ENCODE data around the gene WNT6.

Gene WNT6

DNA sequence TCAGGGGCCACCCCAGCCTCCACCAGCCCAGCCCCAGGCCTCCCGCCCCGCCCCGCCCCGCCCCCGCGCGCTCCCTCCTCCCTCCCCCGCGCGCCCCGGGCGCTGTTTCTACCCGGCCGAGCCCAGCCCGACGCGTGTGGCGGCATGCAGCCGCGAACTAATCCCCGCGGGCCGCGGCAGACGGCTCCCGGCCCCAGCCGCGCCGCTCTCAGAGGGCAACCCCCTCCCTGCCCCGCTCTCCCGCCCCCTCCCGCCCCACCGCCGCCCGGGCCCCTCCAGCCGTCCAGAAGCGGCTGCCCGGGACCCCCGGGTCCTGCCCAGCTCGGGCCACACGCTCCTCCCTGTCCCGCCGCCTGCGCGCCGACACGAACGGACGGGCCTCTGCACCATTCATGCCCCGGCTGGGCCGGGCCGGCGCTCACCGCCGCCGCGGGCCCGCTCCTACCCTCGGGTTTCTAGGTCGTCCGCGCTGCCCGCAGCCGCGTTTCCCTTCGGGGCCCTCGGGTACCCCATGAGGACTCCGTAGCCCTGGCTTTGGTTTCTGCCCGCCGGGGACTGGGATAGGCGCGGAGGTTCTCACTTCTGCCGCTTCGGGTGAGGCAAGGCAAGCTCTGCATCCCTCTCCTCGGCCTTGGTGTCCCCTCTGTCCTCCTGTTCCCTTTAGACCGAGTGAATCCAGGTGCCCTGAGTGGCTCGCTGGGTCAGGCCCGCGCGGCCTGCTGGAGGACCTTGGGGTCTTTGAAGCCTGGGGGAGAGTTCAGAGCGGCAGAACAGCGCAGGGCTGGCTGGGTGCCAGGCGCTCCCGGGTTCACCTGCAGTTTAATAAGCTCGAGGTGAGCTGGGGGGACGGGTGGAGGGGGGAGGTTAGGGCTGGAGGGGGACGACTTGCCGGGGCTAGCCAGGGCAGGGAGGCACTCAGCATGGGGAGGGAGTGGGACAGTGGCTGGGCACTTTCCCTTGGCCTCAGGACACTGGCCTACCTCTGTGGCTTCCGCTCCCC, 24.2 kb downstream of the WNT6 start:
- TF ChIP-seq GATA2 (IDR thresholded peaks at IDR 0.05; ENCODE audit: low read depth, low read length) (no peak), GATA3 (IDR thresholded peaks at IDR 0.05; ENCODE audit: low read depth, low read length) (no peak)

DNA sequence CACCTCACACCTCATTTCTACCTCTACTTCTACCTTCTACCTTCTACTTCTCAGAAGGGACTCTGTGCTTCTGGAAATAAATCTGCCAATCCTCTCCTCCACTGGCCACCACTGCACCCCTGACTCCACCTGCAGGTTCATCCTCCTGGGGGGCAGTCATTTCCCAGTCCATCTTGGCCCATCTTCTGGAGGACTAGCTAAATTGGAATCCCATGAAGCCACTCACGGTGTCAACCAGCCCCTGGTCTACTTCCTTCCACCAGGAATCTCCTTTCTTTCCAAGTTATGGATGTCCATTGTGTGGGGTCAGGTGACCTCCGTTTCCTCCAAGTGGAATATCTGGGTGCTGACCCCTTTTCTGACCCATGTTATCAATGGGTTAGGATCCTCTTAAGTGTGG, 24.9 kb downstream of the WNT6 start:
- no peak for TF ChIP-seq GATA3 (IDR thresholded peaks at IDR 0.05; ENCODE audit: low read depth, low read length)

DNA sequence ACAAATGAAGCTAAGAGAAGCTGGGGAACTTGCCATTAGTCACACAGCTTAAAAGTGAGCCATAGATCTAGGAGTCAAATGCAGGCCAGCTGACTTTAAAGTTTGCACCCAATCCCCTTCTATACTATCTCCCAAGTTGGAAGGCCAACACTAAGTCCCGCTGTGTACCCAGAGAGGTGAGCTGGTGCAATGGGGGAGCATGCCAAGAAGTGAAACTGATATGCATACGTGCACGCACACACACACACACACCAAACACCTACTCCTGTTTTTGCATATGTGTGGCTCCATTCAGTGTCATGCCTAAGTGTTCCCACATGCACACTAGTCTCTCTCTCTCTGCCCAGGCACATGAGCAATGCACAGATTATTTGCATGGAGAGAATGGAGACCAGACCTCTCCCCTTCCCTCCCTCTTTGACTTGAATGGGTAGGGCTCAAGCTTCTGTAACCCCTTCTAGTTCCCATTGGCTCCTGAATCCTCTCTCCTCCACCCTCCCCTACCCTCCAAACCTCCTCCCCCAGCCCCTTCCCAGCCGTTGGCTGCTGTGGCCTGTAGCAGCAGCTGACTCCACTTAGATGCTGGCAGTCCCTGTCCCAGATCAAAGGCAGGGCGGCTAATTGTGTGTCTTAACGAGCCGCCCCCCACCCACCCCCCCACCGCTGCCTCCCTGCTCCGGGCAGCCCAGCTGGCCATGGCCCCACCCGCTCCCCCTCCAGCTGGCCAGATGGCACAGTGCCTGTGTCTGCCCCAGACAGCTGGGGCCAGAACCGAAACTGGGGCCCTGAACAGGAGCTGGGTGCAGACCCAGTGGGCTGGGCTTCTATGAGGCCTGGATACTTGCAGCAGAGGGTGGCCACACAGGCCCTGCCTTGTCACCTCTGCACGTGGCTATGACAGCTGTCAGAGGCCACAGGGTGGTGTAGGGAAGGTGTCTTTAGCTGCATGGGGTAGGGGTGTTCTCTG, 26.7 kb downstream of the WNT6 start:
- TF ChIP-seq GATA2 (IDR thresholded peaks at IDR 0.05; ENCODE audit: low read depth, low read length), result no peak
- TF ChIP-seq GATA3 (IDR thresholded peaks at IDR 0.05; ENCODE audit: low read depth, low read length), result no peak

DNA sequence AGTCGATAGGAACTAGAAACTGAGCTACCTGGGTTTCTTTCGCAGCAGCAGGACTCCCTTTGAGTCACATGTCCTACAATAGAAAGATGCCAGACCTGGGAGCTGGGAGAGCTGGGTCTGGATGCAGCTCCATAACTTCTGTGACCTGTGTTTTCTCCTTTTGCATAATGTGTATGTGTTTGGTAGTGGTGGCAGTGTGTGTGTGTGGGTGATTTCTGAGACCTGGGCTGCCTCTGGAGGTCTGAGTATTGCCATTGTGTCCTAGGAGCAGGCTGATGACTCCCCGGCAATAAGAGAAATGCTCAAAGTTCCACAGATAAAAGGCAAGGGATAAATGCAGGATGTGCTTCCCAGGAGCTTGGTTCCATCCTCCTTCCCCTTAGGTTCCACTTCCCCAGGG, 27.5 kb downstream of the WNT6 start:
- TF ChIP-seq GATA3 (IDR thresholded peaks at IDR 0.05; ENCODE audit: low read depth, low read length) (no peak), GATA2 (IDR thresholded peaks at IDR 0.05; ENCODE audit: low read depth, low read length) (no peak)

GRCh38 chr2:218888341-218888740, 28.7 kb downstream of the WNT6 start:
- TF ChIP-seq GATA3 (IDR thresholded peaks at IDR 0.05; ENCODE audit: low read depth, low read length), result no peak
- no peak for TF ChIP-seq GATA2 (IDR thresholded peaks at IDR 0.05; ENCODE audit: low read depth, low read length)

GRCh38 chr2:218889937-218890336, 30.3 kb downstream of the WNT6 start:
- no peak for TF ChIP-seq GATA2 (IDR thresholded peaks at IDR 0.05; ENCODE audit: low read depth, low read length)
- no peak for TF ChIP-seq GATA3 (IDR thresholded peaks at IDR 0.05; ENCODE audit: low read depth, low read length)

GRCh38 chr2:218890369-218890768, 30.8 kb downstream of the WNT6 start:
- TF ChIP-seq GATA2 (IDR thresholded peaks at IDR 0.05; ENCODE audit: low read depth, low read length) (no peak), GATA3 (IDR thresholded peaks at IDR 0.05; ENCODE audit: low read depth, low read length) (no peak)

DNA sequence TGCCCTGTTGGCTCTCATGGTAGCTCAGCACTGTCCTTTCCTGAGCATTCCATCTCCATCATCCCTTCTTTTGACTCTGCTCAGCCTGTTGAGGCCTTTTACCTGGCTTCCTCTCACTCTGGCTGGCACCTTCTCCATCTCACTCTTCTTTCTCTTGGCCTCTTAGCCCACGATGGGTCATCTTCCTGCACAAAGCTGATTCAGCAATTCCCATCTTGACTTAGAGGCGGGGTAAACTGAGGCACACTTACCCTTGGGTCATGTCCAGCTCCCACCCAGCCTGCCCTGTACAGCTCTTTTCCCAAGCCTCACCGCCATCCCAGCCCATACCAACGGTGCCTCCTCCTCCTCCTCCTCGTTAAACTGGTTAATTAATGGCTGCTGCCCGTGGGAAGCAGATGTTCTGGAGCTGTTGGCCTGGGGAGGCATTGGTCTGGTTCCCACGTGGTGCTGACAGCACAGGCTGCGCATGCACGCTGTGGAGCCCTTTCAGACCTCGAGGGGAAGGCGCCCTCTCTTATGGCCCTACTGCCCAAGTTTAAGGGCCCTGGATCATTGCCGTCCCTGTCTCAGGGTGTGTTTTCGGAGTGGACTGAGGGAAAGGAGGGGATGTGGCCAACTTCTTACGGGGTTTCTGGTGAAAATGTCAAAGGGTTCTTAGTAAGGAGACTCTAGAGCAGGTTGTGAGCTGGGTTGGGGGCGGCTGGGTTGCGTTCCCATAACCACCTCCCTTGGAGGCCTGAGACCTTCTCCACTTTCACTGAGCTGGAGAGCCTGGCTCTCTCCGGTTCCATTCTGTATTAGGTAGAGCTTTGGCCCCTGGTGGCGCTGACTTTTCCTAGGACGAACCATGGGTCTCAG, 31.9 kb downstream of the WNT6 start:
- TF ChIP-seq GATA3 (IDR thresholded peaks at IDR 0.05; ENCODE audit: low read depth, low read length), result no peak
- TF ChIP-seq GATA2 (IDR thresholded peaks at IDR 0.05; ENCODE audit: low read depth, low read length), result no peak

- TF ChIP-seq GATA3 (IDR thresholded peaks at IDR 0.05; ENCODE audit: low read depth, low read length), result no peak
- TF ChIP-seq GATA2 (IDR thresholded peaks at IDR 0.05; ENCODE audit: low read depth, low read length), result no peak
Observed at GRCh38 chr2:218892693-218893348, 33.2 kb downstream of the WNT6 start.

DNA sequence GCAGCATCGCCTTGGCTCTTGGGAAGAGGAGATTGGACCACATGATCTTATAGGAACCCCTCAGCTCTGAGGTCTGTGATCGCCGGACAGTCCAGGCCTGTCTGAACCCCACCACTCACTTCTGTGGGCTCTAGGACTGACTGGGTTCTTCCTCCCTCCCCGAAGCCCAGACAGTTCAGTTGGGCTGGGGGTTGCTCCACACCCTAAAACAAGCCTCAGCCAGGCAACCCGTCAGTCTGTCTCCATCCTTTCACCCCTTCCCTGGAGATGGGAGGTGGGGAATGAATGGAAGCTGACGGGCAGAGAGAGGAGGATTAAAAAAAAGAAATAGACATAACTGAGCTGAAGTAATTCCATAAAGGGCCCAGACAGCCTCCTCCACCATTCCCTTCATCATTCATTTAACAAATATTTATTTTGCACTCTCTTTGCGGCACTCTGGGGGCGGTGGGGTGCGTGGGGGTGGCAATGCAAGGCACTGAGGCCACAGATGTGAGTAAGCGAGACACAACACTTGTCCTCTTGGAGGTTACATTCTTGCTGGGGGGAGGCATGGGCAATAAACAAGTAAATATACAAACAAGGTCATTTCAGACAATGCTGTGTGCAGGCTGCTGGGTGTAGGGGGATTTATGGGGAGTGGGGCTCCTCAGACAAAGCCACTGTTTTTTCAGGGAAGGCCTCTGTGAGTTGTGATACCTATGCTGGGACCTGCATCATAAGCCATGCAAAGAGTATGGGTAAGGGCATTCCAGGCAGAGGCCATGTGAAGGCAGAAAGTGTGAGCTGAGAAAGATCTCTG, 33.9 kb downstream of the WNT6 start:
- no peak for TF ChIP-seq GATA3 (IDR thresholded peaks at IDR 0.05; ENCODE audit: low read depth, low read length)
- no peak for TF ChIP-seq GATA2 (IDR thresholded peaks at IDR 0.05; ENCODE audit: low read depth, low read length)

- TF ChIP-seq GATA3 (IDR thresholded peaks at IDR 0.05; ENCODE audit: low read depth, low read length) (no peak), GATA2 (IDR thresholded peaks at IDR 0.05; ENCODE audit: low read depth, low read length) (no peak)
Observed at GRCh38 chr2:218894151-218894879, 34.7 kb downstream of the WNT6 start.

- TF ChIP-seq GATA3 (IDR thresholded peaks at IDR 0.05; ENCODE audit: low read depth, low read length), result no peak
- no peak for TF ChIP-seq GATA2 (IDR thresholded peaks at IDR 0.05; ENCODE audit: low read depth, low read length)
Observed at GRCh38 chr2:218894880-218895157, 35.2 kb downstream of the WNT6 start.

Measured in SH-SY5Y (cell line).